ENCODE data around the gene FAM193B.
A peak's percentile ranks its signal among the peaks of the same experiment; 100 is the strongest.

FAM193B gene

DNA sequence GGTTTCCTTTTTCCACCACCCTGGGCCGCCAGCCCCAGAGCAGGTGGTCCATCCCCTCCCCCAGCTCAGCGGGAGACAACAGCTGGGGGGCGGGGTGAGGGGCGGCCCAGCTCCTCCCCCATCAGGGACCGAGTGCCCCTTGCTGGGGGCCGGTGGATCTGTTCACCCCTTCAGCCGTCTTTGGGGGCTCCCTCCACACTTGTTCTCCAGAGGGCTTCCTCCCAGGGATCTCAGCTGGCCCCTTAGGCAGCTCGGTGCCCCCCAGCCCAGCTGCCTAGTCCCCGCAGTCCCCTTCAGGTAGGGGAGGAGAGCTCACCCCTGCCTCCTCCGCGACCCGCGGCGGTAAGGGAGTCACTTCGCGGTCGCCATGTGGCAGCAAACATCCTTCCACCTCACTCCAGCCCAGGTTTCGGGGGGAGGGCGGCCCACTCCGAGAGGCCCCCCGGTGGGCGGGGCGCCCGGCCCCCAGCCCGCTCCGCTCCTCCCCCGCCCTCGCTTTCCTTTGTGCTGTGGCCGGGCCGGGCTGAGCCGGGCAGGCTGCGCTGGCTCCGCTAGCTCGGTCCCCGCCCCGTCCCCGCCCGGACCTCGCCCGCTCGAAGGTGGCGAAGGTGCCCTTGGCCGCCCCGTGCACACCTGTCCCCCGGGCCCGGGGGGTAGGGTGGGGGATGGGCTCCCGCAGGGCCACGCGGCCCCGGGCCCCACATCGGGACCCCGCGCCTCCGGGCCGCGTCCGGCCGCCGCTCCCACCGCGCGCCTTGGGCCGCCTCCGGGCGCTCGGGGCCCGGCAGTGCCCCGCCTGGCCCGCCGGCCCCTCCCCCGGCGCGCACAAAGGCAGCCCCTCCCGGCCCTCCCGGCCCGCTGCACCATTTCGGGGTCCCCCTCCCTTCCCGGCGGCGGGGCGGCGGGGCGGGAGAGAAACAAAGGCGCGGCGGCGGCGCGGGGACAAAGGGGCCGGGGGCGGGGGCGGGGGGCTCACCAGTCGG is 81.6 kb downstream of the FAM193B start:
- TF ChIP-seq, protein P1, sequence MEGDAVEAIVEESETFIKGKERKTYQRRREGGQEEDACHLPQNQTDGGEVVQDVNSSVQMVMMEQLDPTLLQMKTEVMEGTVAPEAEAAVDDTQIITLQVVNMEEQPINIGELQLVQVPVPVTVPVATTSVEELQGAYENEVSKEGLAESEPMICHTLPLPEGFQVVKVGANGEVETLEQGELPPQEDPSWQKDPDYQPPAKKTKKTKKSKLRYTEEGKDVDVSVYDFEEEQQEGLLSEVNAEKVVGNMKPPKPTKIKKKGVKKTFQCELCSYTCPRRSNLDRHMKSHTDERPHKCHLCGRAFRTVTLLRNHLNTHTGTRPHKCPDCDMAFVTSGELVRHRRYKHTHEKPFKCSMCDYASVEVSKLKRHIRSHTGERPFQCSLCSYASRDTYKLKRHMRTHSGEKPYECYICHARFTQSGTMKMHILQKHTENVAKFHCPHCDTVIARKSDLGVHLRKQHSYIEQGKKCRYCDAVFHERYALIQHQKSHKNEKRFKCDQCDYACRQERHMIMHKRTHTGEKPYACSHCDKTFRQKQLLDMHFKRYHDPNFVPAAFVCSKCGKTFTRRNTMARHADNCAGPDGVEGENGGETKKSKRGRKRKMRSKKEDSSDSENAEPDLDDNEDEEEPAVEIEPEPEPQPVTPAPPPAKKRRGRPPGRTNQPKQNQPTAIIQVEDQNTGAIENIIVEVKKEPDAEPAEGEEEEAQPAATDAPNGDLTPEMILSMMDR (IDR thresholded peaks at IDR 0.05; ENCODE audit: low read depth, low read length) = peak; percentile 4
- in situ Hi-C loops (cut with HindIII; ENCODE audit: low sequenced_read_pairs) = no loop called here
- DNase-seq (ENCODE audit: low read depth, low spot score) = peak; percentile 38
- peak overlapping the region; percentile 87 for H3K4me3 ChIP-seq (ENCODE audit: low read depth, low read length)

DNA sequence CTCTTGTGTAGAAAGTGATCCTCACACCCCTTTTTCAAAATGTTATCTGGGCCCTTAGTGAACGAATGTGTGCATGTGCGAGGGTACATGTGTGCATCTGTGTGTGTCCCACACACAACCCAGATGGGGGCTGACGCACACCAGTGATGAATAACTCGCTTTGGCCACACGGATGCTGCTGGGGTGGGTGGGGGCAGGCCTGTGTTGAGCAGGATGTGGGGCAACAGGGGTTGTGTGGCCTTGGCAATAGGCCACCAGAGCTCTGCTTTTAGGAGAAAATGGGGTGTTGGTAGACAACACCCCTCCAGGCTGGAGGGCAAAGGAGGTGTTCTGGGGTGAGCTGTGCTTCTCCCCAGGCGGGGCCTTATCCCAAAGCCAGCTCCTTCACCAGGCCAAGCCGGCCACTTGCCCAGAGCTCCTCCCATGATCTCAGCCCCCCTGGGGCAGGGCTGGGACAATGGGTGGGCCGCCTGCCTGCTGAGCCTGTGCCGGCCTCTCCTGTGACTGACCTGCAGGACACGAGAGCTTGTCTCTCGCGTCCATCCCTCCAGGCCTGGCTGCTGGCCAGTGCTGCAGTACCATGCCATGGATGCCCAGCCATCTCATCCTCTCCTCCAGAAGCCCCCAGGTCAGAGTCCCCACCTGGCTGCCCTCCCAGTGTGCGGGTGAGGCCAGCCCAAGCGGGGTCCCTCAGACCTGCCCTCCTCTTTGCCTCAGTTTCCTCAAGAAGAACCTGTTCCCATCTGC is 82.6 kb downstream of the FAM193B start:
- DNase-seq (ENCODE audit: low read depth, low spot score) = peak; percentile 42
- in situ Hi-C loops (cut with HindIII; ENCODE audit: low sequenced_read_pairs) = no loop called here
- TF ChIP-seq, protein P1 (IDR thresholded peaks at IDR 0.05; ENCODE audit: low read depth, low read length) = no peak
- peak overlapping the region; percentile 87 for H3K4me3 ChIP-seq (ENCODE audit: low read depth, low read length)

DNA sequence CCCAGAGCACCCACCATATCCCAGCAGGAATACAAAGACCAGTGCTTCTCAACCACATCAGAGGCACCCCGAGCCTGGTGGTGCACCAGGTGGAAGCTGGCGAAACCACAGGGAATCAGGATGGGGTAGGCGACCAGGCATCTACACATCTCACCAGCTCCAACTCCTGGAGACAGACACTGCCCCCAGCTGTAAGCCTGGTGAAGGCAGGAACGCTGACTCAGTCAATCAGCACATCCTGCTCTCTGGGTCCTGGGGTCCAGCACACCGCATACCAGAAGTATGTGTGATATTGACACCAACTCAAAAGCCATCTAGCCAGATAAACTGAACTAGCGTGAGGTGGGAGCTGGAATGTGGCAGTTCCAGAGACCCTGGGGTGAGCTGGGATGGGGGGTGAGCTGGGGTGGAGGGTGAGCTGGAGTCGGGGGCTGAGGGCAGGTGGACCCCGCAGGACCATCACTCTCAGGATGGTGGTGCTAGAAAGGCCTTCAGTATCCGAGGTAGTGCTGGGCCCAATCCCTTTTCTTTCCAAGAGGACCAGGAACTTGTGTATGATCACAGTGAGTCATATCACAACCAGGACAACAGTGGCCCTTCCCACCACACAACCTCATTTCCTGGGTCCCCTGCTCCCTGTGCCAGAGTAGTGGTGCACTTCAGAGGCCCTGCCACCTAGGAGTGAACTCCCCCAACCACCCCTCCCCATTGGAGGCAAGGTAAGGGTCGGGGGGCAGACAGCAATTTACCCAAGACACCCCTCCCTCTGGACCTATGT is 83.4 kb downstream of the FAM193B start:
- DNase-seq (ENCODE audit: low read depth, low spot score) = peak; percentile 39
- in situ Hi-C loops (cut with HindIII; ENCODE audit: low sequenced_read_pairs) = no loop called here
- peak overlapping the region; percentile 87 for H3K4me3 ChIP-seq (ENCODE audit: low read depth, low read length)
- TF ChIP-seq, protein P1 (IDR thresholded peaks at IDR 0.05; ENCODE audit: low read depth, low read length) = no peak

All from astrocyte of the spinal cord (primary cell).